ENCODE measurements around the gene GRID1.

GRID1 gene

GRCh38 chr10:86148117-86148516 is 218.5 kb downstream of the GRID1 start:
- TF ChIP-seq ZNF274 (IDR thresholded peaks at IDR 0.05; ENCODE audit: low read depth, low read length) (no peak), SUZ12 (IDR thresholded peaks at IDR 0.05; ENCODE audit: extremely low read depth, insufficient read depth, insufficient read length) (no peak), YY1 (IDR thresholded peaks at IDR 0.05; ENCODE audit: insufficient read depth, insufficient read length) (no peak)
- H3K27me3 ChIP-seq (ENCODE audit: insufficient read depth, insufficient read length), result no peaks in the 10 kb centered on the region
- no peak overlapping the region for H3K9ac ChIP-seq (ENCODE audit: insufficient read length, low read depth)
- no peaks in the 10 kb centered on the region for H3K4me1 ChIP-seq (ENCODE audit: insufficient read depth, insufficient read length)
- no peak overlapping the region for H3K4me3 ChIP-seq (ENCODE audit: insufficient read length, low read depth)
- no peaks in the 10 kb centered on the region for H3K9me3 ChIP-seq (ENCODE audit: insufficient read depth, low read length)
- no peaks in the 10 kb centered on the region for H3K36me3 ChIP-seq (ENCODE audit: insufficient read depth, insufficient read length, low read length)
- no peak for DNase-seq (ENCODE audit: low read depth, low spot score)

- Histone ChIP-seq H3K9ac (ENCODE audit: insufficient read length, low read depth) (no peak overlapping the region), H3K9me3 (ENCODE audit: insufficient read depth, low read length) (no peaks in the 10 kb centered on the region), H3K4me3 (ENCODE audit: insufficient read length, low read depth) (no peak overlapping the region), H3K36me3 (ENCODE audit: insufficient read depth, insufficient read length, low read length) (no peaks in the 10 kb centered on the region), H3K4me1 (ENCODE audit: insufficient read depth, insufficient read length) (no peaks in the 10 kb centered on the region), H3K27me3 (ENCODE audit: insufficient read depth, insufficient read length) (no peaks in the 10 kb centered on the region)
- TF ChIP-seq YY1 (IDR thresholded peaks at IDR 0.05; ENCODE audit: insufficient read depth, insufficient read length), result no peak
- no peak for TF ChIP-seq ZNF274 (IDR thresholded peaks at IDR 0.05; ENCODE audit: low read depth, low read length)
- TF ChIP-seq SUZ12 (IDR thresholded peaks at IDR 0.05; ENCODE audit: extremely low read depth, insufficient read depth, insufficient read length), result no peak
- no peak for DNase-seq (ENCODE audit: low read depth, low spot score)
These were observed 222.3 kb downstream of the GRID1 start for GRCh38 chr10:86144301-86144700.

- H3K4me1 ChIP-seq (ENCODE audit: insufficient read depth, insufficient read length), result no peaks in the 10 kb centered on the region
- H3K4me3 ChIP-seq (ENCODE audit: insufficient read length, low read depth), result no peak overlapping the region
- no peaks in the 10 kb centered on the region for H3K36me3 ChIP-seq (ENCODE audit: insufficient read depth, insufficient read length, low read length)
- no peaks in the 10 kb centered on the region for H3K9me3 ChIP-seq (ENCODE audit: insufficient read depth, low read length)
- no peak for DNase-seq (ENCODE audit: low read depth, low spot score)
- no peak overlapping the region for H3K9ac ChIP-seq (ENCODE audit: insufficient read length, low read depth)
- no peak for TF ChIP-seq YY1 (IDR thresholded peaks at IDR 0.05; ENCODE audit: insufficient read depth, insufficient read length)
- TF ChIP-seq SUZ12 (IDR thresholded peaks at IDR 0.05; ENCODE audit: extremely low read depth, insufficient read depth, insufficient read length), result no peak
- TF ChIP-seq ZNF274 (IDR thresholded peaks at IDR 0.05; ENCODE audit: low read depth, low read length), result no peak
- H3K27me3 ChIP-seq (ENCODE audit: insufficient read depth, insufficient read length), result no peaks in the 10 kb centered on the region
These were observed 224.7 kb downstream of the GRID1 start for GRCh38 chr10:86141896-86142295.

- no peaks in the 10 kb centered on the region for H3K4me1 ChIP-seq (ENCODE audit: insufficient read depth, insufficient read length)
- no peak for DNase-seq (ENCODE audit: low read depth, low spot score)
- no peaks in the 10 kb centered on the region for H3K27me3 ChIP-seq (ENCODE audit: insufficient read depth, insufficient read length)
- H3K4me3 ChIP-seq (ENCODE audit: insufficient read length, low read depth), result no peak overlapping the region
- H3K36me3 ChIP-seq (ENCODE audit: insufficient read depth, insufficient read length, low read length), result no peaks in the 10 kb centered on the region
- no peak for TF ChIP-seq ZNF274 (IDR thresholded peaks at IDR 0.05; ENCODE audit: low read depth, low read length)
- TF ChIP-seq YY1 (IDR thresholded peaks at IDR 0.05; ENCODE audit: insufficient read depth, insufficient read length), result no peak
- TF ChIP-seq SUZ12 (IDR thresholded peaks at IDR 0.05; ENCODE audit: extremely low read depth, insufficient read depth, insufficient read length), result no peak
- H3K9me3 ChIP-seq (ENCODE audit: insufficient read depth, low read length), result no peaks in the 10 kb centered on the region
- H3K9ac ChIP-seq (ENCODE audit: insufficient read length, low read depth), result no peak overlapping the region
These were observed 227.4 kb downstream of the GRID1 start for GRCh38 chr10:86139066-86139657.

- Histone ChIP-seq H3K9ac (ENCODE audit: insufficient read length, low read depth) (no peak overlapping the region), H3K27me3 (ENCODE audit: insufficient read depth, insufficient read length) (no peaks in the 10 kb centered on the region), H3K9me3 (ENCODE audit: insufficient read depth, low read length) (no peaks in the 10 kb centered on the region), H3K36me3 (ENCODE audit: insufficient read depth, insufficient read length, low read length) (no peaks in the 10 kb centered on the region), H3K4me3 (ENCODE audit: insufficient read length, low read depth) (no peak overlapping the region), H3K4me1 (ENCODE audit: insufficient read depth, insufficient read length) (no peaks in the 10 kb centered on the region)
- no peak for DNase-seq (ENCODE audit: low read depth, low spot score)
- TF ChIP-seq YY1 (IDR thresholded peaks at IDR 0.05; ENCODE audit: insufficient read depth, insufficient read length) (no peak), ZNF274 (IDR thresholded peaks at IDR 0.05; ENCODE audit: low read depth, low read length) (no peak)
These were observed 228.0 kb downstream of the GRID1 start for GRCh38 chr10:86138551-86139065.

GRCh38 chr10:86137561-86137960 is 229.0 kb downstream of the GRID1 start:
- no peaks in the 10 kb centered on the region for H3K4me1 ChIP-seq (ENCODE audit: insufficient read depth, insufficient read length)
- no peaks in the 10 kb centered on the region for H3K9me3 ChIP-seq (ENCODE audit: insufficient read depth, low read length)
- TF ChIP-seq ZNF274 (IDR thresholded peaks at IDR 0.05; ENCODE audit: low read depth, low read length), result no peak
- TF ChIP-seq SUZ12 (IDR thresholded peaks at IDR 0.05; ENCODE audit: extremely low read depth, insufficient read depth, insufficient read length), result no peak
- no peak for TF ChIP-seq YY1 (IDR thresholded peaks at IDR 0.05; ENCODE audit: insufficient read depth, insufficient read length)
- no peaks in the 10 kb centered on the region for H3K27me3 ChIP-seq (ENCODE audit: insufficient read depth, insufficient read length)
- H3K9ac ChIP-seq (ENCODE audit: insufficient read length, low read depth), result no peak overlapping the region
- no peaks in the 10 kb centered on the region for H3K36me3 ChIP-seq (ENCODE audit: insufficient read depth, insufficient read length, low read length)
- H3K4me3 ChIP-seq (ENCODE audit: insufficient read length, low read depth), result no peak overlapping the region
- DNase-seq (ENCODE audit: low read depth, low spot score), result no peak

- H3K9ac ChIP-seq (ENCODE audit: insufficient read length, low read depth), result no peak overlapping the region
- no peaks in the 10 kb centered on the region for H3K4me1 ChIP-seq (ENCODE audit: insufficient read depth, insufficient read length)
- no peaks in the 10 kb centered on the region for H3K27me3 ChIP-seq (ENCODE audit: insufficient read depth, insufficient read length)
- TF ChIP-seq SUZ12 (IDR thresholded peaks at IDR 0.05; ENCODE audit: extremely low read depth, insufficient read depth, insufficient read length), result no peak
- TF ChIP-seq ZNF274 (IDR thresholded peaks at IDR 0.05; ENCODE audit: low read depth, low read length), result no peak
- no peak for TF ChIP-seq YY1 (IDR thresholded peaks at IDR 0.05; ENCODE audit: insufficient read depth, insufficient read length)
- no peak overlapping the region for H3K4me3 ChIP-seq (ENCODE audit: insufficient read length, low read depth)
- no peaks in the 10 kb centered on the region for H3K36me3 ChIP-seq (ENCODE audit: insufficient read depth, insufficient read length, low read length)
- no peaks in the 10 kb centered on the region for H3K9me3 ChIP-seq (ENCODE audit: insufficient read depth, low read length)
- DNase-seq (ENCODE audit: low read depth, low spot score), result no peak
These were observed 229.7 kb downstream of the GRID1 start for GRCh38 chr10:86136934-86137333.
